Subcutaneous adipose tissue (tissue), 4 donors: ENCODE results near the gene PAX3. TPM values are rescaled to one million over a fixed set of nuclear protein-coding genes. Genes with fewer than 3 reads are reported as not detected.

Experiments
- total RNA-seq, 4 donors: library from RNA; depleted of rRNA; stranded (reverse); fragments of >200 nt; gene quantifications; one replicate each; pipeline ENCODE4 v1.1.0, GENCODE V29; 2016
- TF ChIP-seq, protein P1 (sequence below): fragments of 450-650 bp; IDR thresholded peaks from one replicate; pipeline ENCODE4 v1.5.1; 2016; ENCODE audit warnings: low read depth, mild to moderate bottlenecking, control low read depth, antibody characterized with exemption, moderate library complexity

PAX3 gene
- total RNA-seq, 4 donors from 2014 or later, result 0.51 TPM; not detected in 3

DNA sequence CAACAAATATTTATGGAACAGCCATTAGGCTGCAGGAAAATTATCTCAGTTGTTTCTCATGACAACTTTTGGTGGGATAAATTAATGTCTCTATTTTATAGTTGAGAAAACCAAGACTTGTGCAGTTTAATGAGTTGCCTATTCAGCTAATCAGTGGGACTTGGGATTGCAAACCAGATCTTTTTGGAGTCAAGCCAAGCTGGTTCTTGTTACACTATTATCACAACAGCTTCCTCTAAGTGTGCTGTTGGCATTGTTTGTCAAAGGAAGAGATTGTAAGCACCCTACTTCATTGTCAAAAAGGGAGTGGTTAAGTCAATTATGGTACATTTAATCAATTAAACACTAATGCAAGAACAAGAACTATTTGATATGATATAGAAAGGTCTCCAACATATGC, 119.2 kb downstream of the PAX3 start:
- TF ChIP-seq, protein P1, sequence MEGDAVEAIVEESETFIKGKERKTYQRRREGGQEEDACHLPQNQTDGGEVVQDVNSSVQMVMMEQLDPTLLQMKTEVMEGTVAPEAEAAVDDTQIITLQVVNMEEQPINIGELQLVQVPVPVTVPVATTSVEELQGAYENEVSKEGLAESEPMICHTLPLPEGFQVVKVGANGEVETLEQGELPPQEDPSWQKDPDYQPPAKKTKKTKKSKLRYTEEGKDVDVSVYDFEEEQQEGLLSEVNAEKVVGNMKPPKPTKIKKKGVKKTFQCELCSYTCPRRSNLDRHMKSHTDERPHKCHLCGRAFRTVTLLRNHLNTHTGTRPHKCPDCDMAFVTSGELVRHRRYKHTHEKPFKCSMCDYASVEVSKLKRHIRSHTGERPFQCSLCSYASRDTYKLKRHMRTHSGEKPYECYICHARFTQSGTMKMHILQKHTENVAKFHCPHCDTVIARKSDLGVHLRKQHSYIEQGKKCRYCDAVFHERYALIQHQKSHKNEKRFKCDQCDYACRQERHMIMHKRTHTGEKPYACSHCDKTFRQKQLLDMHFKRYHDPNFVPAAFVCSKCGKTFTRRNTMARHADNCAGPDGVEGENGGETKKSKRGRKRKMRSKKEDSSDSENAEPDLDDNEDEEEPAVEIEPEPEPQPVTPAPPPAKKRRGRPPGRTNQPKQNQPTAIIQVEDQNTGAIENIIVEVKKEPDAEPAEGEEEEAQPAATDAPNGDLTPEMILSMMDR, result no peak

DNA sequence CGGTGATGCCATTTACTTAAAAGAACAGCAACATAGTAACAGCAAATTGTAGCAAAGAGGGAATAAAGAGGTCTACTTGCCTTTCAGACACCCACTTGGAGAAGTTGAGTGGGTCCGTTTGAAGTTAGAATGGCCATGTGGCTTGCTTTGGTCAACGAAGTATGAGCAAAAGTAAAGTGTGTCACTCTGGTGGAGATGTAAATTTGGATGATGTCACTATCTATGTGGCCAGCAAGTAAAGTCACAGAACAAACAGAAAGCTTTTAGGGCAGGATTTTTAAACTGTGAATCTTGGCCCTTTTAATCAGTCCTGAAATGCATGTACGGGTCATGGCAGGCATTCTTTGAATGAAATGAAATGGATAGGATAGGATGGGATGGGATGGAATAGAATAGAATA, 120.3 kb downstream of the PAX3 start:
- TF ChIP-seq, protein P1, result no peak

DNA sequence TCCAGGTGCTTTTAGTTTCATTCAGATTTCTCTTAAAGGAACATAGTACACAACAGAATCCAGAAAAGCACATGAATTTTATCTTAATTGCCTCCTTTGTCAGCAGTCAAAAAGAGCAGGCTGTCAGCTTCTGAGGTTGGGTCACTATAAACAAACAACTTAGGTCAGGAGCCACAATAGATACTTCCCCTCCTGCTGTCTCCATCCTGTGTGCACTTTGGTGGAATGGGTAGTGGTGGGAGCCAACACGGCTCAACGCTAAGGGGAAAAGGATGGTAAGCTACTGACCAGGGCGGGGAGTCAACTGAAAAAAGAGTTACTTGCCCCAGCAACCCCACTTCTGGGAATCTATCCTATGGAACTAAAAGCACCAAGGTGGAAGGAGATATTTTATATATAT, 121.9 kb downstream of the PAX3 start:
- TF ChIP-seq, protein P1, result no peak

DNA sequence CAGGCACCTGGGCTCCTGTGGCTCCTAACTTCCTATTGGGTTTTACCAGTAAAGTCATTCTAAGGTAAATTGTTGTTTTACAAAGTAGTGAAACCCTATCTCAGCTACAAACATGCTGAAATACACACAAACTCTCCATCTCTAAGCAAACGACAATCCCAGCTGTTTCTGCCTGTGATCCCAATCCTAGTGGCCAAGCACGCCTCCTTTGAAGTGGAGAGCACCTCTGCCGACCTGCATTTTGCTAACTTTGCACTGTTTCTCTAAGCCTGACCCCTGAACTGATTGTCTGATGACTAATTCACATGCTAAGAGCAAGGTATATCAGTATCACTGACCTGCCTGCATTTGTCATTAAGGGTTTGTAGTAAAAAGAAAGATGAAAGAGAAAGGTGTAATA, 124.3 kb downstream of the PAX3 start:
- TF ChIP-seq, protein P1, result no peak

DNA sequence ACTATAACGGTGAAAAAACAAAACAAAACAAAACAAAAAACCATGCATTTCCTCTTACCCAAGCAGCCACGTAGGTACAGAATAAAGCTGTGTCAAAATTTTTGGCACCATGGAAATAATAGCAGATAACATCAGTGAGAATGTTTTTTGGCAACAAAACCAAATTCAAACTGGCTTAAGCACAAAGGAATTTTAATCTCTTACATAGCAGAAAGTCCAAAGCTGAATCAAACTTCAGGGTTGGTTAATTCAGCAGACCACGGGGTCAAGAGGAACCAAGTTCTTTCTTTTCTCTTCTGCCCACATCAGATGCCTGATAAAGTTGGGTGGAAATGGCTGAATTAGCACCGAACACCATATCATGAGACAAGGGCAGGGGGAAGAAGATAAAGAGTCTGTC, 129.5 kb downstream of the PAX3 start:
- TF ChIP-seq, protein P1, result no peak

DNA sequence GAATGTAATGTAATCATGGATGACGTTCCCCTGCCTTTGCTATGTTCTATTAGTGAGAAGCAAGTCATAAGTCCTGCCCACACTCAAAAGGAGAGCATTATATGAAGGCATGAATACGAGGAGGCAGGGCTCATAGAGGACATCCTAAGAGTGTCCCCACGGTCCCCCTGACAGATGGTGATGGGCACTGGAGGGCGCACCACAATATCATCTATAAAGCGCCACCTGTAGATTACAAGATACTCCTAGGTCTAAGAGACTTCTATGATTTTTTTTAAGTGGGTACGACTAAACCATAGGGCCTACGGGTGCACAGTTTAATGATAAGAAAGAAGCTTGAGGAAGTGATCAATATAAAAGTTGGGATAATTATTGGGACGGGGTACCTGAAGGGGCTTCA, 131.0 kb downstream of the PAX3 start:
- TF ChIP-seq, protein P1, result no peak

DNA sequence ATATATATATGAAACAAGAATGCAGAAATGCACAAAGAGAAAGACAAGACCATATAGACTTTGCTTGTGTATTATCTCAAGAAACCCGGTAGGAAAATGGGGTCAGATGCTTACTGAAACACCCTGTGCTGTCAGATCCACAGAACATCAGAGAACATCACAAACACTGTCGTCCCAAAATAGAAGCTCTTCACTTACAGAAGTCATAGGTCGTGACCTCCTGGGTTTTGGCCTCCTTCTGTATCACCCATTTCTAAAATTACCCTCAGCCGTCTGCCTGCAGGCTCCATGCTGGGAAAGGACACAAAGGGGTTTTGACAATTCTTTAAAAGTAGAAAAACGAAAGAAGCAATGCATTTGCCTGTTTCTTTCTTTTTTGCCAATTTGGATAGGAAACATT, 137.9 kb downstream of the PAX3 start:
- TF ChIP-seq, protein P1, result no peak
